CD4-positive, CD25-positive, alpha-beta regulatory T cell (primary cell): ENCODE measurements around the gene GAA. TPM values are rescaled to one million over a fixed set of nuclear protein-coding genes. Genes with fewer than 3 reads are reported as not detected.
A peak's percentile ranks its signal among the peaks of the same experiment; 100 is the strongest.

Experiments used
- ATAC-seq, 2 donors: fragments of 150-1000 bp; cut with Tn5 transposase; one replicate each; pipeline ENCODE4 v1.10.0; 2021; ENCODE audit warnings: low read depth in 2 of 2, moderate number of reproducible peaks in 2 of 2, moderate library complexity in 1 of 2
- DNase-seq, 3 donors: peaks; one replicate each; pipeline versions ENCODE4 v3.0.0 to v3.0.0-alpha.2; 2012 to 2022; ENCODE audit warnings: mixed read lengths in 1 of 3
- H3K27ac ChIP-seq: one replicate; pipeline ENCODE4 v1.7.0; 2013; ENCODE audit warnings: mild to moderate bottlenecking, low read length; ENCODE audit not compliant: insufficient read depth, poor library complexity, severe bottlenecking
- H3K27me3 ChIP-seq: one replicate; pipeline ENCODE4 v1.7.0; 2013; ENCODE audit warnings: low read length; ENCODE audit not compliant: control insufficient read depth, insufficient read depth
- H3K36me3 ChIP-seq: one replicate; pipeline ENCODE4 v1.7.0; 2013; ENCODE audit warnings: mild to moderate bottlenecking, low read length, moderate library complexity; ENCODE audit not compliant: control insufficient read depth, insufficient read depth
- H3K4me1 ChIP-seq: 2 replicates; pipeline ENCODE4 v1.7.0; 2013; ENCODE audit warnings: mild to moderate bottlenecking, low read length; ENCODE audit not compliant: insufficient read depth, control insufficient read depth, poor library complexity, severe bottlenecking
- H3K4me3 ChIP-seq: one replicate; pipeline ENCODE4 v1.7.0; 2013; ENCODE audit warnings: low read depth, mild to moderate bottlenecking, low read length, moderate library complexity
- H3K9me3 ChIP-seq, 2 experiments: 1 replicate in 1 of 2; 2 replicates in 1 of 2; pipeline ENCODE4 v1.7.0; 2013; ENCODE audit warnings: low read length in 2 of 2, mild to moderate bottlenecking in 1 of 2, moderate library complexity in 1 of 2; ENCODE audit not compliant: control insufficient read depth in 2 of 2
- H3K27ac Mint-ChIP-seq, 3 donors: one replicate each; pipeline ENCODE4 v1.8.0; 2020 to 2022; ENCODE audit warnings: mild to moderate bottlenecking in 3 of 3, mixed read lengths in 3 of 3, moderate library complexity in 2 of 3
- H3K27me3 Mint-ChIP-seq: one replicate; pipeline ENCODE4 v1.8.0; 2022; ENCODE audit warnings: mild to moderate bottlenecking, mixed read lengths
- H3K36me3 Mint-ChIP-seq: one replicate; pipeline ENCODE4 v1.8.0; 2020; ENCODE audit warnings: mixed read lengths
- H3K4me1 Mint-ChIP-seq, 4 donors: one replicate each; pipeline ENCODE4 v1.8.0; 2020 to 2022; ENCODE audit warnings: mixed read lengths in 4 of 4, mild to moderate bottlenecking in 1 of 4
- H3K4me3 Mint-ChIP-seq, 4 donors: one replicate each; pipeline ENCODE4 v1.8.0; 2020 to 2022; ENCODE audit warnings: mild to moderate bottlenecking in 4 of 4, mixed read lengths in 4 of 4, moderate library complexity in 3 of 4
- H3K9me3 Mint-ChIP-seq, 7 donors: one replicate each; pipeline ENCODE4 v1.8.0; 2020 to 2022; ENCODE audit warnings: mixed read lengths in 7 of 7, mild to moderate bottlenecking in 3 of 7, moderate library complexity in 2 of 7
- polyA plus RNA-seq, 4 donors: library from polyadenylated mRNA; unstranded; fragments of 300-500 nt; fragmentation: Illumina TruSeq; gene quantifications; one replicate each; pipeline ENCODE4 v1.2.3, GENCODE V29; 2021
- total RNA-seq: library from RNA; stranded (reverse); gene quantifications from one replicate; pipeline ENCODE4 v1.2.3, GENCODE V29; 2022

Gene GAA
- total RNA-seq: 22.0 TPM
- polyA plus RNA-seq: 10 to 100 TPM in 2 of 4 donors, 1 to 10 TPM in 2; 9.8 to 13.6 (median 10.8) TPM

- no peaks in the 10 kb centered on the region for H3K27me3 ChIP-seq
- H3K36me3 Mint-ChIP-seq: no peaks in the 10 kb centered on the region
- peak within 1 kb of the TSS; percentile 59 for H3K4me3 ChIP-seq
- H3K4me3 Mint-ChIP-seq: peak within 1 kb of the TSS; percentile 87 to 93 (median 92)
- DNase-seq (peak; percentile 81 to 89 (median 85)), ATAC-seq (peak; percentile 83 to 88)
- H3K27ac Mint-ChIP-seq: peak within 1 kb of the TSS; percentile 49 to 93 (median 92)
- peaks cover 19% of the 10 kb centered on the region for H3K4me1 ChIP-seq
- peaks cover 0 to 5% (median 0%) of the 10 kb centered on the region in 7 donors for H3K9me3 Mint-ChIP-seq
- H3K27me3 Mint-ChIP-seq: peaks cover 24% of the 10 kb centered on the region
- H3K27ac ChIP-seq: peak within 1 kb of the TSS; percentile 63
- peaks cover 8 to 32% (median 17%) of the 10 kb centered on the region in 4 donors for H3K4me1 Mint-ChIP-seq
- H3K36me3 ChIP-seq: no peaks in the 10 kb centered on the region
- no peaks in the 10 kb centered on the region for H3K9me3 ChIP-seq
Observed at GRCh38 chr17:80101011-80101945, at the start of gene GAA. GAA (plus strand) TSS chr17:80101581; CDS start chr17:80104587, 3,006 bp downstream.

GRCh38 chr17:80051681-80052080, 49.7 kb upstream of the GAA start:
- H3K9me3 Mint-ChIP-seq: no peaks in the 10 kb centered on the region
- Histone ChIP-seq H3K9me3 (no peaks in the 10 kb centered on the region), H3K27me3 (no peaks in the 10 kb centered on the region), H3K4me3 (no peak overlapping the region), H3K27ac (no peak overlapping the region), H3K4me1 (no peaks in the 10 kb centered on the region), H3K36me3 (no peaks in the 10 kb centered on the region)
- DNase-seq (no peak), ATAC-seq (no peak)
- H3K27me3 Mint-ChIP-seq: no peaks in the 10 kb centered on the region
- H3K4me3 Mint-ChIP-seq: peak overlapping the region in 1 of 4 donors; percentile 7
- H3K4me1 Mint-ChIP-seq: peaks cover 0 to 2% (median 0%) of the 10 kb centered on the region in 4 donors
- H3K36me3 Mint-ChIP-seq: no peaks in the 10 kb centered on the region
- H3K27ac Mint-ChIP-seq: no peak overlapping the region

- no peaks in the 10 kb centered on the region for H3K36me3 Mint-ChIP-seq
- no peak for ATAC-seq
- Histone ChIP-seq H3K36me3 (no peaks in the 10 kb centered on the region), H3K9me3 (no peaks in the 10 kb centered on the region), H3K27me3 (no peaks in the 10 kb centered on the region), H3K4me3 (no peak overlapping the region), H3K27ac (no peak overlapping the region), H3K4me1 (no peaks in the 10 kb centered on the region)
- no peaks in the 10 kb centered on the region for H3K27me3 Mint-ChIP-seq
- no peak overlapping the region for H3K27ac Mint-ChIP-seq
- no peak overlapping the region for H3K4me3 Mint-ChIP-seq
- H3K9me3 Mint-ChIP-seq: no peaks in the 10 kb centered on the region
- no peak for DNase-seq
- peaks cover 0 to 2% (median 0%) of the 10 kb centered on the region in 4 donors for H3K4me1 Mint-ChIP-seq
Observed at GRCh38 chr17:80053102-80053501, 48.3 kb upstream of the GAA start.

DNA sequence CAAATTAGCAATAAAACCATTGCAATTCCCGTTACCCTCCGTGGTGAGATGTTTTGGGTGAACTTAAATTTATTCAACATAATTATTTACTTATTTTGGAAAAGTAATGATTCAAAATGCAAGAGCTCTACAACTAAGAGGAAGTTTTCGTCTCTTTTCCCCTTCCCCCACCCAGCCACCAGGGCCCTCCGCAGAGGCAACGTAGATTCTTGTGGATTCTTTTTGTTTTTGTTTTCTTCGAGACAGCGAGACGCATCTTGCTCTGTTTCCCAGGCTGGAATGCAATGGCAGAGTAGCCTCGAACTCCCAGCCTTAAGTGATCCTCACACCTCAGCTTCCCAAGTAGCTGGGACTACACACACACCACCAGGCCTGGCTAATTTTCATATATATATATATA, 45.8 kb upstream of the GAA start:
- Histone ChIP-seq H3K27me3 (no peaks in the 10 kb centered on the region), H3K9me3 (no peaks in the 10 kb centered on the region), H3K4me3 (no peak overlapping the region), H3K4me1 (no peaks in the 10 kb centered on the region), H3K27ac (no peak overlapping the region), H3K36me3 (no peaks in the 10 kb centered on the region)
- Mint-ChIP-seq H3K4me1 (no peaks in the 10 kb centered on the region), H3K27ac (no peak overlapping the region), H3K9me3 (no peaks in the 10 kb centered on the region), H3K27me3 (no peaks in the 10 kb centered on the region), H3K36me3 (no peaks in the 10 kb centered on the region), H3K4me3 (no peak overlapping the region)
- ATAC-seq (no peak), DNase-seq (no peak)

GRCh38 chr17:80058311-80058955, 42.9 kb upstream of the GAA start:
- no peaks in the 10 kb centered on the region for H3K36me3 ChIP-seq
- no peak for DNase-seq
- H3K27ac ChIP-seq: no peak overlapping the region
- H3K4me1 ChIP-seq: no peaks in the 10 kb centered on the region
- Mint-ChIP-seq H3K4me1 (no peaks in the 10 kb centered on the region), H3K27me3 (no peaks in the 10 kb centered on the region), H3K4me3 (no peak overlapping the region), H3K36me3 (no peaks in the 10 kb centered on the region), H3K9me3 (no peaks in the 10 kb centered on the region), H3K27ac (no peak overlapping the region)
- no peak overlapping the region for H3K4me3 ChIP-seq
- no peaks in the 10 kb centered on the region for H3K27me3 ChIP-seq
- H3K9me3 ChIP-seq: no peaks in the 10 kb centered on the region
- no peak for ATAC-seq

DNA sequence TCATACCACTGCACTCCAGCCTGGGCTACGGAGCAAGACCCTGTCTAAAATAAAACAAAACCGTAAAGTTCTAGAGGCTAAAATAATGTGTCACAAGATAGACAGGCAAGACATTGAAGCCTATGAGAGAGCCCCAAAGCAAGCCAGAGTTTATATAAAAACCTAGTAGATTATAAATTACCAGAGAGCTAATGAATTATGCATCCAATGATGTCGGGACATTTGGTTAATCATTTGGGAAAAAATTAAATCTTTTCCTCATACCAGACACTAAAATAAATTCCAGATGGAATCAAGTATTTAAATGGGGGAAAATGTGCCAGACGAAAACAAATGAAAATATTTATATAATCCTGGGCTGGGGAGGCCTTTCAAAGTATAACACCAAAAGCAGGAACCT, 40.7 kb upstream of the GAA start:
- Histone ChIP-seq H3K27ac (no peak overlapping the region), H3K9me3 (no peaks in the 10 kb centered on the region), H3K27me3 (no peaks in the 10 kb centered on the region), H3K36me3 (no peaks in the 10 kb centered on the region), H3K4me1 (no peaks in the 10 kb centered on the region), H3K4me3 (no peak overlapping the region)
- Mint-ChIP-seq H3K9me3 (no peaks in the 10 kb centered on the region), H3K4me1 (no peaks in the 10 kb centered on the region), H3K27me3 (no peaks in the 10 kb centered on the region), H3K36me3 (no peaks in the 10 kb centered on the region), H3K27ac (no peak overlapping the region), H3K4me3 (no peak overlapping the region)
- DNase-seq (no peak), ATAC-seq (no peak)

GRCh38 chr17:80061421-80061820, 40.0 kb upstream of the GAA start:
- Histone ChIP-seq H3K4me1 (no peaks in the 10 kb centered on the region), H3K9me3 (no peaks in the 10 kb centered on the region), H3K4me3 (no peak overlapping the region), H3K27me3 (no peaks in the 10 kb centered on the region), H3K27ac (no peak overlapping the region), H3K36me3 (no peaks in the 10 kb centered on the region)
- Mint-ChIP-seq H3K27ac (peak overlapping the region in 1 of 3 donors; percentile 72), H3K27me3 (no peaks in the 10 kb centered on the region), H3K9me3 (no peaks in the 10 kb centered on the region), H3K4me1 (no peaks in the 10 kb centered on the region), H3K36me3 (no peaks in the 10 kb centered on the region), H3K4me3 (no peak overlapping the region)
- DNase-seq (no peak), ATAC-seq (no peak)
